8988T (cell line): Measurements from ENCODE around the gene KCNQ4.

ENCODE experiments used
- DNase-seq: peaks from one replicate; pipeline ENCODE4 v3.0.0; 2011

The KCNQ4 gene

GRCh38 chr1:40844887-40845878 is 61.6 kb downstream of the KCNQ4 start:
- DNase-seq: no peak

DNA sequence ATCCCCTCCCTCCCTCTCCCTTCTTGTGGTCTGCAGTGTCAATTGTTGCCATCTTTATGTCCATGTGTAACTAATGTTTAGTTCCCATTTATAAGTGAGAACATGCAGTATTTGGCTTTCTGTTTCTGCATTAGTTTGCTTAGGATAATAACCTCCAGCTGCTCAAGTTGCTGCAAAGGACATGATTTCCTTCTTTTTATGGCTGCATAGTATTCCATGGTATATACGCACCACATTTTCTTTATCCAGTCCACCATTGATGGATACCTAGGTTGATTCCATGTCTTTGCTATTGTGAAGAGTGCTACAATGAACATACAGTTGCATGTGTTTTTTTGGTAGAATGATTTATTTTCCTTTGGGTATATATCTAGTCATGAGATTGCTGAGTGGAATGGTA is 62.3 kb downstream of the KCNQ4 start:
- DNase-seq: no peak

DNA sequence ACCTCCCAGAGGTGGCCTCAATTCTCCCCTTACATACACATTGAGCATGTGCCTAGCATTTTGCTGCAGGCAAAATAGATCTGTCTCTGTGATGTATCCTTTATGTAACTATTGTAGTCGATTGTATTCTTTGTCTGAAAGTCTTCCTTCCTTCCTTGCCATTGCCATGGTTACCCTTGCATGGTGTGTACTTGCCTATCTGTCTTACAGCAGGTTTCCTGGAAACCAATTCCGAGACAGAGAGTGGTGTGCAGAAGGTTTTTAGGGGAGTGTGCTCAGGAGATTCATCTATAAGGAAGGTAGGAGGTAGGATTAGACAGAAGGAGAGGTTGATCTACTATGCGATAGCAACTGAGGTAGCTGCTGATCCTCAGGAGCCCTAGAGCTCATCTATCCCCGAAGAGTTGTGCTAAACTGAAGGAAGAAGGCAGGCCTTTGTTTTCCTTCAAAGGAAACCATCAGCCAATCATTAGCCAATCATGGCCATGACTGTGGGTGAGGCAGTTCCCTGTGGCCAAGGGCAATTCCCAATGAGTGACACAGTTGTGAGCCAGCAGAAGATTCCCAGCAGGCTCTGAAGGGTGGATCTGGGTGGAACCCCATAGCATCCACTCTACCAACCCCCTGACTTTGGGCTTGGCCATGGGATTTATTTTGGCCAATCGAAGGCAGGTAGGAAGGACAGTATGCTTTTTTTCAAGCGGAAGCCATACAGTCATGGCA is 63.6 kb downstream of the KCNQ4 start:
- no peak for DNase-seq

GRCh38 chr1:40848530-40849189 is 65.1 kb downstream of the KCNQ4 start:
- DNase-seq: no peak

DNA sequence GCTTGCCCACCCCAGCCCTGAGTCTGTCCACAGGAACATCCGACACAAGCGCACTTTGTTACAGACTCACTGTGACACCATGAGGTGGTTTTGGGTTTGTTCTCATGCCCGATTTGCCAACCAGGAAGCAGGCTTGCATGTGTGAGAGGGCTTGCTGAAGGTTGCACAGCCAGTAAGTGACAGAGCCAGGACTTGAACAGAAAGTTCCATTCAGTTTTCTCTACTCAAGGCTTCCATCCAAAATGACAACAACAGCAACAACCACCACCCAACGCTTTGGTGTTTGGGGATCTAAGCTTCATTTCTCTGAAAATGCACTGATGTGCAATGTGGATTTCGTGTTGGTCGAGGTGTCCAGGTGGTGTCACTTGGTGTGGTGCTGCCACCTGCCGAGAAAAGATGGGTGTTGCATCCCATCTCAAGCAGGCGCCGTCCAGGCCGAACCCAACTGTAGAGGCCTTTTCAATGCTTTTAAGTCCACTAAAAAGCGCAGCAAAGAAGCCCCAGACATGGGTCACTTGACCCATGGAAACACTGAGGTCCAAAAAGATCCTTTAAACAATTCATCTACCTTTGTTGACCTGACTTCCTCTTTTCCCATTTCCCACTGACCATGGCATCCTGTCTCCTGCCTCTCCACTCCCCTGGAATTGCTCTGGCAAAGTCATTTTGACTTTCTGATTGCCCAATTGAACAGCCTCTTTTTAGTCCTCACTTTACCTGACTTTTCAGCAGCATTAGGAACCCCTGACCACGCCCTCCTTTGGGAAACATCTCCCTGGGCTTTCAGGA is 66.4 kb downstream of the KCNQ4 start:
- DNase-seq: no peak

DNA sequence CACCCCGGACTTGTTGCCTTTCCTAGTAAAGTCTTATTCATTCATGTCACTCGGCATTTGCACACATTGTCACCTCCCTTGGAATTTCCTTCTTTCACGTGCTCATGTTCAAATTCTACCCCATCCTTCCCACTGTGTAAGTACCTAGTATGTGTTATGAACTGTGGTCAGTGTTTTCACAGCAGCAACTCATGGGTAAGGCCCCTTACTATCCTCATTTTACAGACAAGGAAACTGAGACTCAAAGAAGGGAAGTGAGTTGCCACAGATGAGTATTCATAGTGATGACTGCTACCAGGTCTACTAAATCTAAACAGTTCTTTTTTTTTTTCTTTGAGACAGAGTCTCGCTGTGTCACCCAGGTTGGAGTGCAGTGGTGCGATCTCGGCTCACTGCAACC is 68.1 kb downstream of the KCNQ4 start:
- DNase-seq: no peak

DNA sequence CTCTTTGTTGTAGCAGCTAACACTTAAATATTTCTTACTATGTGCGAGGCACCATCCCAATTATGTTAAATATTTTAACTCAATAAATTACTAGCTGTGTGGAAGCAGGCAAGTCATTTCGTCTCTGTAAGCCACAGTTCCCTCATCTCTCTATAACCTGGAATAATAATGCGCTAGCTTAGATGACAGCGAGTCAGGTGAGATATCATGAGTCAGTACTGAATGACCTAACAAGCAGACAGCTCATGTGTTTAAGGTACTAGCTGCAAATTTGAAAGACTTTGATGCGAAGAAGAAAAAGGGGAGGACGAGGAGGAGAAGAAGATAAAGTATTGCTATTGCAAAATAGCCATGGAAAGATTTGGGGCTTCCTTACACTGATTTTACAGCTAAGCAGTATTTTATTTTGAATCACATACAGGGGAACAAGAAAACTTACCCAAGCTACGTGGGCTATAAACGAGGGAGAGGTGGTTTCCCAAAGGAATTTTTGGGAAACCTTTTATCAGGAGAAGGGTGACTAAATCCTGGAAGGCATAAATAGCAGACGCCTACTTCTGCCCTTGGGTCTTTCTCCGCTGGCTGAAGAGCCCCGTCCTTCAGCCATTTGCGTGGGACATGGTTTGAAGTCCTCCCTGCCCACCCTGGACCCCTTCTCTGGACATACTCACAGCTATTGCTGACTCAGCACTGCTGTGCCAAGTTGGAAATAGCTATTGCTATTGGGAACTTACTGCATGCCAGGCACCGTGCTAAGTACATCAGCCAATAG is 69.7 kb downstream of the KCNQ4 start:
- DNase-seq: no peak

DNA sequence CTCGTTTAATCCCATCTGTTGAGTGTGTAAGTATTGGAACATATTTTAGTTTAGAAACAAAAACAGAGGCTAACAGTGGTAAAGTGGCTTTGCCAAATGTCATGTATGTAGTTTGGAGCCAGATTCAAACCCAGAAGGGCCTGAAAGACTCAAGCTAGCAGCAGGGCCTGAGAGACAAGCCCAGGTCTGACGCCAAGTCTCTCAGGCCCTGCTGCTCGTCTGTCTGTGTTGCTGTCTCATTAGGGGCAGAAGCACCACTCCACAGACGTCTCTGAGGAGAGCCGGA is 70.2 kb downstream of the KCNQ4 start:
- no peak for DNase-seq

GRCh38 chr1:40855513-40855912 is 71.9 kb downstream of the KCNQ4 start:
- DNase-seq: no peak

GRCh38 chr1:40856116-40856515 is 72.5 kb downstream of the KCNQ4 start:
- no peak for DNase-seq

GRCh38 chr1:40856656-40857302 is 73.2 kb downstream of the KCNQ4 start:
- DNase-seq: no peak

DNA sequence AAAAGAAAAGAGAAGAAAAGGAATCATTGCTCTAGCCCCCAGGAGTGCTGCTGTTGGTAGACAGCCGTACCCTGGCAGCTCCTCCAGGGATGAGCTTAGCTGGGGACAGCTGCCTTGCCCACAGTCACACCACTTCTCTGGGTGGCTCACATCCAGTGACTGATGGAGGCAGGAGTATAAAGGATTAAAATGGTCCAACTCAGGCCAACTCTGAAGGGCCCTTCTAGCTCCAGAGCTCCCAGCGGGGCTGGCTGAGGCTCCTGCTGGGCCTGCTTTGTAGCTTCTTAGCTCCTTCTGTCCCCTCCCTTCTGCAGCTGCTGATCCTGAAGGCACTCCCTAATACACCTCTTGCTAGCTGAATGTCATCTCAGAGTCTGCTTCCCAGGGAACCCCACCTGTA is 74.2 kb downstream of the KCNQ4 start:
- DNase-seq: no peak

- DNase-seq: no peak
Measured at GRCh38 chr1:40858856-40859416, 75.3 kb downstream of the KCNQ4 start.

DNA sequence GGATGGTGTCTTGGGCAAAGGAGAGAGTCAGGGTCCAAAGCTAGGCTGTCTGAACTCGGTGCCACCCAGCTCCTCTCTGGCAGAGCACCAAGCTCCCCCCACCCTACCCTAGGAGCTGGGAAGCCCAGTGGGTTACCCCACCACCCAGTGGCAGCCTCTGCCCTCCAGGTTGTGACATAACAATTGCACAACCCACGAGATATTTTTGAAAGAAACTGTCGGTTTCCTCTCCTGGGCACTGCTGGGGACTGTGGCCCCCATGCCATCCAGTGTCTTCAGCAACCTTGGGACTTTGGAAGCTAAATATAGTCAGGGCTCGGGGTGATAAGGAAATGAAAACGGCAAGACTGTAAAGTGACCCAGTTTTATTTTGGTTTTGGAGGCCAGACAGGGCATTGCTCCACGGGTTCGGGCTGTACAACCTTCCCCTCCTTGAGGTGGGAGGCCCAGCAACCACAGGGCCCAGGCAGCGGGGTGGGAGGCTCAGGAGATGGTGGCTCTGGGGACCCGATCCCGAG is 77.2 kb downstream of the KCNQ4 start:
- DNase-seq: no peak

GRCh38 chr1:40861224-40862003 is 77.8 kb downstream of the KCNQ4 start:
- no peak for DNase-seq

DNA sequence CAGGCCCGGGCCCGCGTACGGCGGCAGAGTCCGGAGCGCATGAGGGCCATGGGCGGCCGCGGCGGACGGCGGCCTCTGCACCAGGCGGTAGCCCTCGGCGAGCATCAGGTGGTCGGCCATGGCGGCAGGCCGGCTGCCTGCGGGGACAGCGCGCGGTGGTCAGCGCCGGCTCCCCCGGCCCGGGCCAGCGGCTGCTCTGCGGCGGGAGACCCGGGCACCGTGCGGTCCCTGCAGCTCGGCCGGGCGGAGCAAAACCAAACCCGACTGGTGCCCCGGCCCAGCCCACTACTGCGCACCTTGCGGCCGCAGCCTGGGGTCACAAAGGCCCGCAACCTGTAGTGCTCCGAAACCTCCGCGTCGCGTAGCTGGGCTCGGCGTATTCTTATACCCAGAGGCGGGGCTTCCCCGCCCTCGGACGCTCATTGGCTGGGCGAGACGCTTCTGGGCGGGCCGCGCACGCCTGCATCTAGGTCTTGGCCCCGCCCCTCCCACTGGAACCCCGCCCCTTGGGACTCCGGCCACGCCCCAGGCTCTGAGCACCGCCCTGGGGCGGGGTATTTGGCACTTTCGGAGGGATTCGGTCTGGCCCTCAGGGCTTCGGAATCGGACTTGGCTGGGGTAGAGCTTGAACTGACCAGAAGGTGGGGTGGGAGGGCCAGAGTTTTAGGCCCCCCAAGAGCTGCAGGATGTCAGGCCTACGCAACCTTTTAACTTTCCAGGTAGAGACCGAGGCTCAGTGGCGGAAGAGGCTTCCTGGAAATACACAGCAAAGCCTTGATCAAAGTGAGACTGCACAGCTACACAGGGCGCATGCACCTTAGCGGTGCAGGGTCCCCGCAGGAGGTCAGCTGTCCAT is 78.6 kb downstream of the KCNQ4 start, which contains the start of gene CITED4:
TSS of gene CITED4 (minus strand) at position 356 of the 856 bp plus-strand sequence. CDS start at position 120, 236 bp downstream.
- DNase-seq: peak; percentile 72

- no peak for DNase-seq
Measured at GRCh38 chr1:40868051-40868723, 84.6 kb downstream of the KCNQ4 start.

DNA sequence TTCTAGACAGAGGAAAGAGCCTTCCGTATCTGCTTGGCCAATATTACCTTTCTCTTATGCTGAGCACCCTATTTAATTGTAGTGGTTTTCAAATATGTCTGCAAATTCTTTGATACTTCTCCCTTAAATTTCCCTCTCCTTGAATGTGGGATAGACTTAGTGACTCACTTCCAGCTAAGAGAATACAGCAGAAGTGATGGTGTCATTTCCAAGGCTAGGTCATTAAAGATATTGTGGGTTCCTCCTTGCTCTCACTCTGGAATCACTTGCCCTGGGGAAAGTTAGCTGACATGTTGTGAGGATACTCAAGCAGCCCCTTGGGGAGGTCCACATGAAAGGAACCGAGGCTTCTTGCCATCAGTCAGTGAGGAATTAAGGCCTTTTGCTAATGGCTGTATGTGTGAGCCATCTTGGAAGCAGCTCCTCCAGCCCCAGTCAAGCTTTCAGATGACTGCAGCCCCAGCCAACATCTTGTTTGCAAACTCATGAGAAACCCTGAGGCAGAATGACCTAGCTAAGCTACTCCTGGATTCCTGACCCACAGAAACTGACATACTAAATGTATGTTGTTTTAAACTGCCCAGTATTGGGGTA is 86.6 kb downstream of the KCNQ4 start:
- no peak for DNase-seq
